Ascending aorta (tissue), 2 donors: Measurements from ENCODE around the gene MAPK6. TPM values are rescaled to one million over a fixed set of nuclear protein-coding genes. Genes with fewer than 3 reads are reported as not detected.
"Not testable (repeated sequence)": the region's sequence is repeated elsewhere in the genome, so short reads cannot be mapped to it uniquely, and the experiment has no call there.

Experiments used
- DNase-seq, 2 donors: peaks; one replicate each; pipeline ENCODE4 v3.0.0-alpha.2; 2019; ENCODE audit warnings: low spot score in 2 of 2
- H3K27ac ChIP-seq, 2 donors: fragments of 200-600 bp; sonication (generic); one replicate each; pipeline ENCODE4 v1.5.1; 2016 to 2017; ENCODE audit warnings: mild to moderate bottlenecking in 1 of 2
- H3K27me3 ChIP-seq: fragments of 200-600 bp; sonication (generic); one replicate; pipeline ENCODE4 v1.5.1; 2017
- H3K36me3 ChIP-seq, 2 donors: fragments of 200-600 bp; sonication (generic); one replicate each; pipeline ENCODE4 v1.5.1; 2016
- H3K4me1 ChIP-seq, 2 donors: fragments of 200-600 bp; sonication (generic); one replicate each; pipeline ENCODE4 v1.5.1; 2016 to 2017; ENCODE audit warnings: mild to moderate bottlenecking in 1 of 2
- H3K4me3 ChIP-seq, 2 donors: fragments of 200-600 bp; sonication (generic); one replicate each; pipeline ENCODE4 v1.5.1; 2016 to 2017; ENCODE audit warnings: mild to moderate bottlenecking in 1 of 2
- H3K9me3 ChIP-seq, 2 donors: fragments of 200-600 bp; sonication (generic); one replicate each; pipeline ENCODE4 v1.5.1; 2016
- intact Hi-C: fragments of 100-400 bp; cut with DNase I; formaldehyde crosslinking; loops from one replicate; pipeline ENCODE4 v1.15.1; 2023
- total RNA-seq: library from RNA; depleted of rRNA; stranded (reverse); fragments of >200 nt; gene quantifications from one replicate; pipeline ENCODE4 v1.1.0, GENCODE V29; 2016
- TF ChIP-seq, protein P1 (sequence below), 3 experiments: fragments of 200-600 bp in 2 of 3; fragments of 450-650 bp in 1 of 3; sonication (generic) in 2 of 3; IDR thresholded peaks; one replicate each; pipeline ENCODE4 v1.5.1; 2016 to 2019; ENCODE audit warnings: antibody characterized with exemption in 3 of 3, mild to moderate bottlenecking in 1 of 3, moderate library complexity in 1 of 3

The MAPK6 gene
- total RNA-seq, 1 donor from 2014 or later, result 32.1 TPM

GRCh38 chr15:52052066-52052935, 33.3 kb downstream of the MAPK6 start:
- no peak overlapping the region for H3K27ac ChIP-seq
- TF ChIP-seq, protein P1, sequence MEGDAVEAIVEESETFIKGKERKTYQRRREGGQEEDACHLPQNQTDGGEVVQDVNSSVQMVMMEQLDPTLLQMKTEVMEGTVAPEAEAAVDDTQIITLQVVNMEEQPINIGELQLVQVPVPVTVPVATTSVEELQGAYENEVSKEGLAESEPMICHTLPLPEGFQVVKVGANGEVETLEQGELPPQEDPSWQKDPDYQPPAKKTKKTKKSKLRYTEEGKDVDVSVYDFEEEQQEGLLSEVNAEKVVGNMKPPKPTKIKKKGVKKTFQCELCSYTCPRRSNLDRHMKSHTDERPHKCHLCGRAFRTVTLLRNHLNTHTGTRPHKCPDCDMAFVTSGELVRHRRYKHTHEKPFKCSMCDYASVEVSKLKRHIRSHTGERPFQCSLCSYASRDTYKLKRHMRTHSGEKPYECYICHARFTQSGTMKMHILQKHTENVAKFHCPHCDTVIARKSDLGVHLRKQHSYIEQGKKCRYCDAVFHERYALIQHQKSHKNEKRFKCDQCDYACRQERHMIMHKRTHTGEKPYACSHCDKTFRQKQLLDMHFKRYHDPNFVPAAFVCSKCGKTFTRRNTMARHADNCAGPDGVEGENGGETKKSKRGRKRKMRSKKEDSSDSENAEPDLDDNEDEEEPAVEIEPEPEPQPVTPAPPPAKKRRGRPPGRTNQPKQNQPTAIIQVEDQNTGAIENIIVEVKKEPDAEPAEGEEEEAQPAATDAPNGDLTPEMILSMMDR (IDR thresholded peaks at IDR 0.05), result no peak
- no peaks in the 10 kb centered on the region for H3K4me1 ChIP-seq
- intact Hi-C loops, result no loop called here
- DNase-seq, result no peak
- H3K4me3 ChIP-seq, result no peak overlapping the region
- H3K9me3 ChIP-seq, result no peaks in the 10 kb centered on the region
- H3K36me3 ChIP-seq, result peaks cover 9 to 45% of the 10 kb centered on the region in 2 donors
- H3K27me3 ChIP-seq, result no peaks in the 10 kb centered on the region

DNA sequence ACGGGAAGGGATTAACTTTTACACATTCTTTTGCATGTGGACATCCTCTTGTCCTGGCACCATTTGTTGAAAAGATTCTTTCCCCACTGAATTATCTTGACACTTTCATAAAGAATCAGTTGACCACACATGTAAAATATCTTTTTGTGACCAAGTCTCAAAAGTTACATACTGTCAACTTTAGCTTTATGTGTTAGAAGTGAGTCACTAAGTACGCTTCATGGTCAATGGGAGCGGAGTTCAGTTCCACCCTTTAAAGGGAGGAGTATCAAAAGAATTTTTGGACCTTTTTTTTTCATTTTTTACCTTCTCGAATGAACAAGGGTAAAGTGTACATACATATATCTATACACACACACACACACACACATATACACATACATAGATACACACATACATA, 35.4 kb downstream of the MAPK6 start:
- TF ChIP-seq, protein P1 (IDR thresholded peaks at IDR 0.05), result no peak
- DNase-seq, result no peak
- Histone ChIP-seq H3K27me3 (no peaks in the 10 kb centered on the region), H3K9me3 (no peaks in the 10 kb centered on the region), H3K27ac (no peak overlapping the region), H3K36me3 (peaks cover 22 to 62% of the 10 kb centered on the region in 2 donors), H3K4me1 (no peaks in the 10 kb centered on the region), H3K4me3 (no peak overlapping the region)
- intact Hi-C loops, result no loop called here

DNA sequence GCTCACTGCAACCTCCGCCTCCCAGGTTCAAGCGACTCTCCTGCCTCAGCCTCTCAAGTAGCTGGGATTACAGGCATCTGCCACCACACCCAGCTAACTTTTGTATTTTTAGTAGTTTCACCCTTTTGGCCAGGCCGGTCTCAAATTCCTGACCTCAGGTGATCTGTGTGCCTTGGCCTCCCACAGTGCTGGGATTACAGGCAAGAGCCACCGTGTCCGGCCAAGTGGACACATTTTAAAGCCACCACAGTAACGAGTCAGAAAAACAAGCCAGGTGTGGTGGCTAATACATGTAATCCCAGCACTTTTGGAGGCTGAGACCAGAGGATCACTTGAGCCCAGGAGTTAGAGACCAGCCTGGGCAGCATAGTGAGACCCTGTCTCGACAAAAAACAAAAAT, 35.8 kb downstream of the MAPK6 start:
- H3K27ac ChIP-seq, H3K4me1 ChIP-seq, intact Hi-C loops, H3K4me3 ChIP-seq, H3K9me3 ChIP-seq, H3K27me3 ChIP-seq, DNase-seq: not testable (repeated sequence)
- peaks cover 27 to 67% of the 10 kb centered on the region in 2 donors for H3K36me3 ChIP-seq

GRCh38 chr15:52056001-52056400, 37.0 kb downstream of the MAPK6 start:
- intact Hi-C loops, result no loop called here
- H3K27me3 ChIP-seq, result no peaks in the 10 kb centered on the region
- H3K36me3 ChIP-seq, result peaks cover 30 to 78% of the 10 kb centered on the region in 2 donors
- H3K4me3 ChIP-seq, result no peak overlapping the region
- no peaks in the 10 kb centered on the region for H3K4me1 ChIP-seq
- no peak for DNase-seq
- no peaks in the 10 kb centered on the region for H3K9me3 ChIP-seq
- TF ChIP-seq, protein P1 (IDR thresholded peaks at IDR 0.05), result no peak
- no peak overlapping the region for H3K27ac ChIP-seq

- Histone ChIP-seq H3K27me3 (no peaks in the 10 kb centered on the region), H3K27ac (no peak overlapping the region), H3K4me1 (no peaks in the 10 kb centered on the region), H3K4me3 (no peak overlapping the region), H3K36me3 (peaks cover 35 to 83% of the 10 kb centered on the region in 2 donors), H3K9me3 (no peaks in the 10 kb centered on the region)
- TF ChIP-seq, protein P1 (IDR thresholded peaks at IDR 0.05), result no peak
- DNase-seq, result no peak
- intact Hi-C loops, result no loop called here
These were observed 37.5 kb downstream of the MAPK6 start for GRCh38 chr15:52056496-52056895.

- H3K9me3 ChIP-seq, result no peaks in the 10 kb centered on the region
- no peak overlapping the region for H3K27ac ChIP-seq
- TF ChIP-seq, protein P1 (IDR thresholded peaks at IDR 0.05), result no peak
- intact Hi-C loops, result no loop called here
- no peaks in the 10 kb centered on the region for H3K27me3 ChIP-seq
- no peak overlapping the region for H3K4me3 ChIP-seq
- no peaks in the 10 kb centered on the region for H3K4me1 ChIP-seq
- DNase-seq, result no peak
- H3K36me3 ChIP-seq, result peaks cover 43 to 86% of the 10 kb centered on the region in 2 donors
These were observed 39.0 kb downstream of the MAPK6 start for GRCh38 chr15:52057996-52058395.
